Left ventricle myocardium inferior (tissue), 1 donor: ENCODE results near the gene FXYD5. TPM values are rescaled to one million over a fixed set of nuclear protein-coding genes. Genes with fewer than 3 reads are reported as not detected.
"Not testable (repeated sequence)": the region's sequence is repeated elsewhere in the genome, so short reads cannot be mapped to it uniquely, and the experiment has no call there.

ENCODE experiments used
- DNase-seq: peaks from one replicate; pipeline ENCODE4 v3.0.0-alpha.2; 2020
- H3K27ac ChIP-seq: fragments of 200-600 bp; replicated peaks from 2 replicates; pipeline ENCODE4 v1.8.0; 2021
- H3K27me3 ChIP-seq: fragments of 200-600 bp; 2 replicates; pipeline ENCODE4 v1.8.0; 2021; ENCODE audit warnings: low read depth
- H3K36me3 ChIP-seq: fragments of 200-600 bp; 2 replicates; pipeline ENCODE4 v1.8.0; 2021
- H3K4me1 ChIP-seq: fragments of 200-600 bp; 2 replicates; pipeline ENCODE4 v1.8.0; 2021
- H3K4me3 ChIP-seq: fragments of 200-600 bp; 2 replicates; pipeline ENCODE4 v1.8.0; 2021; ENCODE audit warnings: mild to moderate bottlenecking, moderate library complexity
- H3K9me3 ChIP-seq: fragments of 200-600 bp; replicated peaks from 2 replicates; pipeline ENCODE4 v1.8.0; 2021
- CTCF ChIP-seq: fragments of 200-600 bp; IDR thresholded peaks from 2 replicates; pipeline ENCODE4 v1.8.0; 2021; ENCODE audit warnings: antibody characterized with exemption, mild to moderate bottlenecking, borderline replicate concordance
- intact Hi-C: fragments of 100-400 bp; cut with micrococcal nuclease; formaldehyde crosslinking; loops from one replicate; pipeline ENCODE4 v1.11.0; 2022
- total RNA-seq: library from RNA; stranded (reverse); fragmentation: NEBNext Ultra II Directional; extraction: Animal tissue kit (Norgen Biotek cat#: 25700); gene quantifications from one replicate; pipeline ENCODE4 v1.2.1, GENCODE V29; 2021
- donor health status: DM: no; HTN: yes; CAD: no; lungs with severe emphysema.

The FXYD5 gene
- total RNA-seq, 1 donor from 2014 or later: 23.4 TPM

DNA sequence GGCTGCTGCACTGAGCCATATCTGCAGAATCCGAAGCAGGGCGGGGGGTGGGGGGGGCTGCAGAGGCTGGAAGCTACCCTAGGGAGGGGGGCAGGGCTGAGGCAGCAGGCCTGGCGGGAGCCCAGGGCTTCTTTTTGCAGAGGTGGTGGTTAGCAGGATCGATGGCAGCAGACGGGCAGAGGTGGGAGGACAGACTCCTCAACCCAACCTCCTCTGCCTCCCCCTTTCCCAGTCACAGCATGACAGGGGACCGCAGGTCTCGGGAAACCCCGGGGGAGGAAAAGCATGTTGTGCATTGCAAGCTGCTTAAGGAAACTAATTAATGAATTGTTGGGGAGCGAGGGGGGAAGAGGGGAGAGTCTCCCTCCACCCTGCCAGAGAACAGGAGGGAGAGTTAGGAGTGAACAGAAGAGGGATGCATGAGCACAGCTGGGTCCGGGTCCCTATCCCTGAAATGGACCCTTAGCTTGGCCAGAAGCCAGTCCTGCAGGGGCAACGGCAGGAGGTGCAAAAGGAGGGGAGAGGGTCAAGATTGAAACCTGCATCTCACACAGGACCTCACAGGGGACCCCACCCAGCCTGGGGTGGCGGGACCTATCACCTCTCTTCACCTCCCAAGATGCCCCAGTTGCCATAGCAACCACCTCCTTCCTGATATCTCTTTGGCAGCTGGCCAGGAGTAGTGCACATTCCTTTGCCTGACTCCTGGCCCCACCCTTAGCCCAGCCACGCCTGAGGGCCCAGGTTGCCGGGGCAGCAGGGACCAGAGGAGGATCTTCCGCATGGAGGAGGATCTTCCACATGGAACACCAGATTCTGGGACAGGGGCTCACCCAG lies 9.7 kb upstream of the FXYD5 start:
- peaks cover 43% of the 10 kb centered on the region for H3K4me1 ChIP-seq
- H3K27me3 ChIP-seq: peaks cover 14% of the 10 kb centered on the region
- H3K9me3 ChIP-seq: no peaks in the 10 kb centered on the region
- no peak overlapping the region for H3K27ac ChIP-seq
- no peak for DNase-seq
- H3K4me3 ChIP-seq: no peak overlapping the region
- intact Hi-C loops: no loop called here
- TF ChIP-seq CTCF: no peak
- H3K36me3 ChIP-seq: no peaks in the 10 kb centered on the region

DNA sequence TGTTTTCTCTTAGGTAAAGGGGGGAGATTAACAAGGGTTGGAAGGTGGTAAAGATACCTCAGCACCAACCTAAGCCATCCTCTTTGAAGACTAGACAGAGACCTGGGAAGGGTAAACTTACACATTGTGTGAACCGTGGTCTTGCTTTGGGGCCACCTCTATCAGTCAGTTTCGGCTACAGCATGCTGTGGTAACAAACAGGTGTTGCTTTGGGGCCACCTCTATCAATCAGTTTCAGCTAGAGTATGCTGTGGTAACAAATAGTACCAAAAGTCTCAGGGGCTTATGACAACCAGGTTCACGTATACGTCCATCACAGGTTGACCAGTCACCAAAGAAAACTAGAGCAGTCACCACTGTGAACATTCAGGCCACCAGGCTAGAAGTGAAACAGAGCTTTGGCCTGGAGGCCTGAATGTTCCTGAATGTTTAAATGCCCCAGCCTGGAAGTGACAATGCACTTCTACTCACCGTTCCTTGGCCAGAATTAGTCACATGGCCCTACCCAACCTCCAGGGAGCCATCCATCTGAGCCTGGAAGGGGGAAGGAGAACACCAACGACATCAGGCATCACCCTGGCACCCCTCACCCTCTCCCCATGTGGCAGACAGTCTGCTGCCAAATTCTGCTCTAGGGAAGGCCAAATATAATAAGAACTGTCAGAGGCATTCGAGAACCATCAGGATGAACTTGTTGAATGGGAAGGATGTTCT lies 7.6 kb upstream of the FXYD5 start:
- peaks cover 14% of the 10 kb centered on the region for H3K27me3 ChIP-seq
- intact Hi-C loops: no loop called here
- DNase-seq: no peak
- H3K9me3 ChIP-seq: no peaks in the 10 kb centered on the region
- no peak for TF ChIP-seq CTCF
- no peak overlapping the region for H3K4me3 ChIP-seq
- peaks cover 25% of the 10 kb centered on the region for H3K4me1 ChIP-seq
- no peak overlapping the region for H3K27ac ChIP-seq
- no peaks in the 10 kb centered on the region for H3K36me3 ChIP-seq

- no peaks in the 10 kb centered on the region for H3K9me3 ChIP-seq
- no peaks in the 10 kb centered on the region for H3K36me3 ChIP-seq
- intact Hi-C loops: no loop called here
- no peak for TF ChIP-seq CTCF
- peaks cover 22% of the 10 kb centered on the region for H3K27me3 ChIP-seq
- H3K27ac ChIP-seq: no peak overlapping the region
- no peak for DNase-seq
- no peak overlapping the region for H3K4me3 ChIP-seq
- peaks cover 21% of the 10 kb centered on the region for H3K4me1 ChIP-seq
Observed at GRCh38 chr19:35149463-35149862, 5.1 kb upstream of the FXYD5 start.

GRCh38 chr19:35150445-35150844 lies 4.1 kb upstream of the FXYD5 start:
- no peak for TF ChIP-seq CTCF
- no peak overlapping the region for H3K27ac ChIP-seq
- intact Hi-C loops: no loop called here
- DNase-seq: no peak
- no peak overlapping the region for H3K4me3 ChIP-seq
- no peaks in the 10 kb centered on the region for H3K36me3 ChIP-seq
- peaks cover 32% of the 10 kb centered on the region for H3K27me3 ChIP-seq
- H3K4me1 ChIP-seq: peaks cover 23% of the 10 kb centered on the region
- H3K9me3 ChIP-seq: no peaks in the 10 kb centered on the region

- peaks cover 27% of the 10 kb centered on the region for H3K4me1 ChIP-seq
- no peak for DNase-seq
- intact Hi-C loops: no loop called here
- no peak overlapping the region for H3K27ac ChIP-seq
- no peak for TF ChIP-seq CTCF
- H3K27me3 ChIP-seq: peaks cover 40% of the 10 kb centered on the region
- H3K9me3 ChIP-seq: no peaks in the 10 kb centered on the region
- H3K4me3 ChIP-seq: no peak overlapping the region
- no peaks in the 10 kb centered on the region for H3K36me3 ChIP-seq
Observed at GRCh38 chr19:35151273-35152065, 3.1 kb upstream of the FXYD5 start.

GRCh38 chr19:35153129-35153522 lies 1.4 kb upstream of the FXYD5 start:
- intact Hi-C loops, H3K4me3 ChIP-seq, H3K36me3 ChIP-seq, H3K27ac ChIP-seq, DNase-seq, H3K9me3 ChIP-seq: not testable (repeated sequence)
- peaks cover 45% of the 10 kb centered on the region for H3K27me3 ChIP-seq
- peaks cover 27% of the 10 kb centered on the region for H3K4me1 ChIP-seq
